GM19452 (cell line): Measurements from ENCODE around the gene CFAP69.

ENCODE experiments used
- ATAC-seq: cut with Tn5 transposase; IDR thresholded peaks from one replicate; pipeline ENCODE4 v1.9.1; 2021; ENCODE audit not compliant: unreplicated experiment

CFAP69 gene, protein sequence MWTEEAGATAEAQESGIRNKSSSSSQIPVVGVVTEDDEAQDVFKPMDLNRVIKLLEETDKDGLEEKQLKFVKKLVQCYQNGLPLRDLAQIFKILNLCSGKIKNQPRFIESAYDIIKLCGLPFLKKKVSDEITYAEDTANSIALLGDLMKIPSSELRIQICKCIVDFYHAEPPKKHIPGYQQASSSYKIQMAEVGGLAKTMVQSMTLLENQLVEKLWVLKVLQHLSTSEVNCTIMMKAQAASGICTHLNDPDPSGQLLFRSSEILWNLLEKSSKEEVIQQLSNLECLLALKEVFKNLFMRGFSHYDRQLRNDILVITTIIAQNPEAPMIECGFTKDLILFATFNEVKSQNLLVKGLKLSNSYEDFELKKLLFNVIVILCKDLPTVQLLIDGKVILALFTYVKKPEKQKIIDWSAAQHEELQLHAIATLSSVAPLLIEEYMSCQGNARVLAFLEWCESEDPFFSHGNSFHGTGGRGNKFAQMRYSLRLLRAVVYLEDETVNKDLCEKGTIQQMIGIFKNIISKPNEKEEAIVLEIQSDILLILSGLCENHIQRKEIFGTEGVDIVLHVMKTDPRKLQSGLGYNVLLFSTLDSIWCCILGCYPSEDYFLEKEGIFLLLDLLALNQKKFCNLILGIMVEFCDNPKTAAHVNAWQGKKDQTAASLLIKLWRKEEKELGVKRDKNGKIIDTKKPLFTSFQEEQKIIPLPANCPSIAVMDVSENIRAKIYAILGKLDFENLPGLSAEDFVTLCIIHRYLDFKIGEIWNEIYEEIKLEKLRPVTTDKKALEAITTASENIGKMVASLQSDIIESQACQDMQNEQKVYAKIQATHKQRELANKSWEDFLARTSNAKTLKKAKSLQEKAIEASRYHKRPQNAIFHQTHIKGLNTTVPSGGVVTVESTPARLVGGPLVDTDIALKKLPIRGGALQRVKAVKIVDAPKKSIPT

DNA sequence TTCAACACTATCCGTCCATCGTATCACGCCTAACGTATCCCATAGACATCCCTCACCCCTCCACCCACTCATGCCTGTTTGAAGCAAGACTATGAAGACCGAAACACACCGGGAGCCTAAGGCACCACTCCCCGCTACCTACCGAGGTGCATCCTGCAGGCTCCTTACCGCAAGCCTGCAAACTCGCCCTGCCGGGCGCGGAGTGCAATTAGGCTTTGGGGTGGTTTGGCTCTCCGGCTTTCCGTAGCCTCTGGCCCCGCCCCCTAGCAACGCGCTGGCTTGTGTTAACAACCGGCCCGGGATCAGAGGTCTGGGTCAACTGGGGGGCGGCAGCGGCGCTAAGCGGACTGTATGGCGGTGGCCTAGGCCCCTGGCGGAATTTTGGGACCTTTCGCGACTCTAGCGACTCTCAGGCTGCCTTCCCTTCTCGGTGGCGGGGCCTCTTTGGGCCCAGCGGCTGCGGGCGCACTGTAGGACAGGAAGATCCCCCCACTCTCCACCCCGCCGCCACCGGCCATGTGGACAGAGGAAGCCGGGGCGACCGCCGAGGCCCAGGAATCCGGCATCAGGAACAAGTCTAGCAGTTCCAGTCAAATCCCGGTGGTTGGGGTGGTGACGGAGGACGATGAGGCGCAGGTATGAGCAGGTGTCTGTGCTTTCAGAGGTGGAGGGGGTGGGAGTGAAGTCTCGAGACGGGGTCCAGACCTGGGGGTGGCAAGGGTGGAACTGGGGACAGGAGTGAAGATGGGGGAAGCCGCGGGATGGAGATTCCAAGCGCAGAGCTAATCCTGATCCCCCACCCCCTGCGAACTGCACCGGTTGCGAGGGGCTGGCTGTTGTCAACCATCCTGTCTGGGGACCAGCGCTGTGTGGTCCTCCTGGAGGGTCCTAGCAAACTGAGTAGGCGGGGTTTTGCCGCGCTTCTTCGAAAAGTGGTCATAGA lies at the start of gene CFAP69:
TSS of gene CFAP69 (plus strand) at position 266 of the 943 bp plus-strand sequence. CDS start at position 517, 251 bp downstream.
- ATAC-seq, result peak; percentile 86

DNA sequence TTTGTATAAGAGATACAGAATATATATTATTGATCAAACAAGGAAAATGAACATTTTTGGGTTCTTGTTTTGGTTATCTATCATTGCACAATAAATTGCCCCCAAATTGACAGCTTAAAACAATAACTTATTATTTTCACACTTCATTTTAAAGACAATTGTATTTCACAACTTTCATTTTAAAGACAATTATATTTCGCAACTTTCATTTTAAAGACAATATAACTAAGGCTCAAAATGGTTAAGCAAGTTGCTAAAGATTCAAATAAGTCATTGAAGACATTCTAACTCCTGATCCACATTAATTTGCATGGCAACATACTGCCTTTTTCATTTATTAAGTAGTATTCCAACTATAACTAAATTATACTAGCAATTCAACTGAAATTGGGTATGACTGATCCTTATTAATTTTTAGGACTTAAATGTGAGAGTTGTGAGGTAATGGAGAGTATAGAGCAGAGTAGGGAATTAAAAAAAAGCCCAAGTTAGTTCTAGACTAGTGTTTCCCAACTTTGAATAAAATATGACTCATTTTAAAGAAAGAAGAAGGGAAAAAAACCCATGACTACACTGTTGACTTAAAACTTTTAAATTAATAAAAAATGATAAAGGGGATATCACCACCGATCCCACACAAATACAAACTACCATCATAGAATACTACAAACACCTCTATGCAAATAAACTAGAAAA lies 43.3 kb upstream of the CFAP69 start:
- ATAC-seq, result no peak

DNA sequence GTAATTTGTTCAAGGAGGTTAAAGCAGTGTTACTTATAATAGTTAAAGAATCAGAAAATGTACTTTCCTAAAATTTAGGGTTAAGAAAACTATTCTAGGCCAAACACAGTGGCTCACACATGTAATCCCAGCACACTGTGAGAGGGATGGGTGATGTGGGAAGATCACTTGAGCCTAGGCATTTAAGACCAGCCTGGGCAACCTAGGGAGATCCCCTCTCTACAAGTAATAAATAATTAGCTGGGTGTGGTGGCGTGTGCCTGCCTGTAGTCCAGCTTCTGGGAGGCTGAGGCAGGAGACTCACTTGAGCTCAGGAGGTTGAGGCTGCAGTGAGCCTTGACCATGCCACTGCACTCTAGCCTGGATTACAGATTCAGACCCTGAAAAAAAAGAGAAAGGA lies 37.0 kb upstream of the CFAP69 start:
- ATAC-seq, result no peak

DNA sequence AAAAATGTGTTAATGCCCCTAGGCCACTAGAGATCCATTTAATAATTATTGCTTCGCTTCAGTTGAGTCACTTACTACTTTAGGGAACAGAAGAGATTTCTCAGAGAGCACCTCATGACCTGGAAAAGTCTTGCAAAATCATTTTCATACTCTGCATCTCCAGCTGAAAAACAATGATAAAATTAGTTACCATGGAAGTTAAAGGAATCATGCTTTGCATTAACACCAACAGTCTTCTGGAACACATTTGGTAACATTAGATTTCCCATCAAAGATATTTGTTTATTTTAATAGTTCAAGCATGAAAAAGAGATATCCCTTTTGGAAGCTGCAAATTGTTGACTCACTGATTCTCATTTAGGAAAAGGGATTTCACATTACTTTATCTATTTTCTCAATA lies 35.2 kb upstream of the CFAP69 start:
- ATAC-seq, result no peak

DNA sequence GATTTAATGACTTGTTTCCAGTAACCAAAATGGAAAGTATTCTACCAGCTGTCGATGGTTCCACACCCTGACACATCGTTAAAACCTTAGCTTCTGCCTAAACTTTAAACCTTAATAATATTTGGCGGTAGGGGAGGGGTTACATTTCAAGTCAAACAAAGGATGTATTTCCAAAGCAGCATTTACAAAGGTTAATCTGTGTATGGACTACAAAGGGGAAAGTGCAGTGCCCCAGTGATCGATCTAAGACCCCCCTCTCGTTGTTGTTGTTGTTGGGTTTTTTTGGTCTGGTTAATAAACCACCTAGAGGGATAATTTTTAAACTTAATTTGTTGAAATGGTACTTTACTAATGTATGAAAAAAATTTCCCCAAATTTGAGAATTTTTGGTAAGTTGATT lies 34.5 kb upstream of the CFAP69 start:
- ATAC-seq, result no peak

DNA sequence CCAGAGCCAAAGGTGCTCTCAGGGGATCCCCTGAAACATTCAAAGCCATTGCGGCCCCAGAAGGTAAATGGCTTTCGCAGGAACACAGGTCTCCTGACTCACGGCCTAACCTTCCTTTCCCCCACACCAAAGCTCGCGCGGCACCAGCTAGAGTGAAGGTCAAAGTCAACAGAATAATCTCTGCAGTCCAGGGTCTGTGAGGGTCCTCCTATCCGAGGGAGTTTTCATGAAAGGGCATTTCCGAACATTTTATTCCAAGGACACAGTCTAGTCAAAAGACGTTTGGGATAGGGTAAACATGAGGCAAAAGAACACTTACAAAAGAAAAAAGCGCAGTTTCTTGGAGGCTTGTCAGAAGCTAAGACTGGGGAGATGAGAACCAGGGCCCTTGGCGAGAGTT lies 34.0 kb upstream of the CFAP69 start:
- ATAC-seq, result peak; percentile 3

DNA sequence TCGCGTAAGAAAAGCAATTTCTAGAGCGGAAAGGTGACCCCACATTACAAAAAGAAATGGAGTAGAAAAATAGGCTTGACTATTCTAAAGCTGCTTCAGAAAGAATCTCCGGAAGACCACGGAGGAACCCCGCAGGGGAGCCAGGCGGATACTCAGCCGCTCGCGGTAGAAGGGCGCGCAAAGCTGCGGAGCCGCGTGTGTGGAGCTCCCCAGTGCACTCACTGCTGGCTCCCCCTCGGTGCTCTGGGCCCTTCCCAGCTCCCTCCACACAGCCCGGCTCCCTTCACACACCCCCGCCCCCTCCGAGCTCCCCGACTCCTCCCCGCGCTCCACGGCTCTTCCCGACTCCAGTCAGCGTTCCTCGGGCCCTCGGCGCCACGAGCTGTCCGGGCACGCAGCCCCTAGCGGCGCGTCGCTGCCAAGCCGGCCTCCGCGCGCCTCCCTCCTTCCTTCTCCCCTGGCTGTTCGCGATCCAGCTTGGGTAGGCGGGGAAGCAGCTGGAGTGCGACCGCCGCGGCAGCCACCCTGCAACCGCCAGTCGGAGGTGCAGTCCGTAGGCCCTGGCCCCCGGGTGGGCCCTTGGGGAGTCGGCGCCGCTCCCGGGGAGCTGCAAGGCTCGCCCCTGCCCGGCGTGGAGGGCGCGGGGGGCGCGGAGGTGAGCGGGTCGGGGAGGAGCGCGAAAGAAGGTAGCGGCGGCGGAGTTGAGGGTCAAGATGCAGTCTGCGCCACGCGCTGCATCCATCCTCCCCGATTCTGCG lies 33.4 kb upstream of the CFAP69 start, which contains the start of gene STEAP2:
TSS of gene STEAP2 (plus strand) at position 350 of the 758 bp plus-strand sequence. CDS start 13,343 bp downstream, outside the sequence.
- ATAC-seq, result peak; percentile 92

DNA sequence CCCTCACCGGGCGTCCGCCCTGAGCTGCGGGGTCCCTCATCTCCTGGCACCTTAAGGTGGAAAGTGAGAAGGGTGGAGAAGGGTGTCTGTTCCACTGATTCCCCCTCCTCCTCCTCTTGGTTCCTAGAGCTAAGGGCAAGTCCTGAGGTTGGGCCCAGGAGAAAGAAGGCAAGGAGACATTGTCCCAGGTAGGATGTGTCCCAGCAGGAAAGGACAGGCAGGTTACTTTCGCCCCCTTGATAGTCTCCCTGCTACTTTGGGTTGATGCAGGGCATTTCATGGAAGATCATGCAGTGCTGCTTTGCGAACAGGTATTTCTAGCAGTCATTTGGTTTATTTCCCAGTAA lies 32.9 kb upstream of the CFAP69 start:
- ATAC-seq, result no peak

DNA sequence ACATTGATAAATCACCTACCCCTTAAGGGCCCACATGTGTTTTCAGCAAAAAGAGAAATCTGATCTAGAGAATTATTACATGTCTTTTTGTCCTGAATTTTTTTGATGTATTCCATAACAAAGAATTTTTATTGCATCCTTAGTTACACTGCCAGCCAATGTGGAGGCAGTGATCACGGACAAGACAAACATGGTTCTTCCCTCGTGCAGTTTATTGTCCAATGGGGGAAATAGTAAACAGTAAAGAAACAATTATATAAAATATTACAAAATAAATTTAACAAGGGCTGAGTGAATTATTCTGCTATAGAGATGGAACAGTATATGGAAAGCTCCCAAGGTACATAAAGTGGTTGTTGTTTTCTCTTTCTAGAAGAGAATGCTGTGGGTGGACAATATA lies 31.5 kb upstream of the CFAP69 start:
- no peak for ATAC-seq

DNA sequence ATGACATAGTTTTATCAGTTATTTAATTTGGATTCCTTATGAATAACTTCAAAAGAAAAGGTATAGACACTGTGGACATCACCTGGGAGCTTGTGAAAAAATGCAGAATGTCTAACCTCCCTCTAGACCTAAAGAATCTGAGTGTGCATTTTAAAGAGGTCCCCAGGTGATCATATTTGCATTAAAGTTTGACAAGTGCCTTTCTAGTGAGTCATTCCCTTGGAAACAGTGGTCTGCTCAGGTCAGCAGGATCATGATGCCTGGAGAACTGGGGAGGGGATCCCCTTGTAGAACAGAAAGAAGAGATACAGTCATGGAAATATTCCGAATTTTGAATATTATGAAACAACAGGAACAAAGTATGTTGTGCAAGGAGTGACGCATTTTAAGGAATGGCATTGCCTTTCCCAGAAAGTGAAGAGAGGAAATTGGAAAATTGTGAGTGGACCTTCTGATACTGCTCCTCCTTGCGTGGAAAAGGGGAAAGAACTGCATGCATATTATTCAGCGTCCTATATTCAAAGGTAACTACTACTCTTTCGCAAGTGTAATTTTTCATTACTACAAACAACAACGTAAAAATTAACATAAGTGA lies 28.8 kb upstream of the CFAP69 start:
- ATAC-seq, result no peak

DNA sequence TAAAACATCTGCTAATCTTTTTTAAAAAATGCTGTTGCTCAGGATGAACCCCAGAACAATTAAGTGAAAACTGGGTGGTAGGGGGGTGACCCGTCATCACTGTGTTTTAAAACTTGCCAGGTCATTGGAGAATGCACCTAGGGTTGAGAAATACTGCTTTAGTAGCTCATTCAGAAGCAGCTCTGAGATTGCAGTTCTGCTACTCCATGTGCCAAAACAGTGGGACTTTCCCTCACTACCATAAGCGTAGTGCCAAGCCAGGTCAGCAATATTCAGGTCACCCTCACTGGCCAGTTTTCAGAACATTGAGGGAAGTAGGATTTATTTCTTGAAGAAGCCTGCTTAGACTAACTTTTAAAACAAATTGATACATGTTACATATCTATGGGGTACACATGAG lies 28.2 kb upstream of the CFAP69 start:
- ATAC-seq, result no peak

DNA sequence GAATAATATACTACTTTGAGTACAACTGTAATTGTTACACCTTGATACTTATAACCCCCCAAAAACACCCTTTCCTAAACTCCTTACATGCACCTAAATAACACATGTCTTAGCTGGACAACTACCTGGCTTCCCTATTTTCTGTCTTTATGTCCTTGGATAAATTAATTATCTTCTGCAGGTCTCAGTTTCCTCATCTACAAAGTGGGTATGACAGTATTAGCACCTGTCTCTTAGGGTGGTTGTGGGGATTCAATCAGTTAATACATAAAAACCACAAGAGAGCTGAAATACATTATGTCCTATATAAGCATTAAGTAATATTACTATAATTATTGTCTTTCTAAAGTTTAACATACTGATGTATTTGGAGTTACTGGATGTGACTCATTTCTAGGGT lies 22.6 kb upstream of the CFAP69 start:
- ATAC-seq, result no peak

DNA sequence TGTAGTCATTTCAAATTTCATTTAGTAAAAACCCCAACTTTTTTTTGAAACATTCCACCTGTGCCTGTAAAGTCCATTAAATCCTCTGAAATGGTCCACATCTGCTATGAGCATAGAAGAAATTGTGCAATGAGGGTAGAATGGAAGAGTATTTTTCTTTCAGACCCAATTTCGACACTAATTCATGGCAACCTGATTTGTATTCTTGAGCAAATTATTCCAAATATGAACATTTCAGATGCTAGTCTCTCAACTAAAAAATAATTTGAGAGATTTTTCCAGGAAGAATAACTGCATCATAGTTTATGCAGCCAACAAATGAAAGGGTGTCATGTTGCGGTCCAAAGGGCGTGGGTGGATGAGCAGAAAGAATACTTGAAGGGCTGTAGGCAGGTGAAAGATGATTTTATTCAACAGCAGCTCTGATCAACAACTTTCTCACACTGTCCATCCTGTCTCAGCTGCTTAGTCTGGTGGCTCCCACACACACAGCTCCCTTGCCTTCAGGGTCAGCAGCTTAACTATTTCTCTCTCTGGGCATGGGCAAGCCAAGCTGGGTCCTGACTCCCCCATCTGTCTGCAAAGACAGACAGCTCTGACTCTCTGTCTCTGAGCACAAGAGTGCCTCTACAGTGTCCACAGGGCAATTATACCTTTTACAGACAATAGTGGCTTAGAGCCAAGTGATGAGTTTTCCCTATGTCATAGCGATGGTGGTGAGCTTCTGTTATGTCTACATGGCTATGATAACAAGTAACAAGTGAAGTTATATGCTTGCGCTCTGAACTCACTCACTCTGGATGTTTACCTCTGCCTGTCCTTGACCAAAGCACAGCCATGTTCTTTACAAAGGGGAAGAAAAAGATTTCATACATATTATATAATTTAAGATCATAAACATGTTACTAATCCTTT lies 21.9 kb upstream of the CFAP69 start:
- no peak for ATAC-seq

DNA sequence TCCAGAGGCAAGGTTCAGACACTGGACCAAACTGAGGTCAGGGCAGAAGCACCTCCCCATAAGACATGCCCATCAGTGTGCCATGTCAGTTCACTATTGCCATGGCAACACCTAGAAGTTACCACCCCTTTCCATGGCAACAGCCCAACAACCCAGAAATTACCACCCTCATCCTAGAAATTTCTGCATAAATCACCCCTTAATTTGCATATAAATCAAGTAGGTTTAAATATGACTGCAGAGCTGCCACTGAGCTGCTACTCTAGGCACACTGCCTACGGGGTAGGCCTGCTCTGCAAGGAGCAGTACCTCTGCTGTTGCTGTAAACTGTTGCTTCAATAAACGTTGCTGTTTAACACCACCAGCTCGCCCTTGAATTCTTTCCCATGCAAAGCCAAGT lies 20.8 kb upstream of the CFAP69 start:
- no peak for ATAC-seq

DNA sequence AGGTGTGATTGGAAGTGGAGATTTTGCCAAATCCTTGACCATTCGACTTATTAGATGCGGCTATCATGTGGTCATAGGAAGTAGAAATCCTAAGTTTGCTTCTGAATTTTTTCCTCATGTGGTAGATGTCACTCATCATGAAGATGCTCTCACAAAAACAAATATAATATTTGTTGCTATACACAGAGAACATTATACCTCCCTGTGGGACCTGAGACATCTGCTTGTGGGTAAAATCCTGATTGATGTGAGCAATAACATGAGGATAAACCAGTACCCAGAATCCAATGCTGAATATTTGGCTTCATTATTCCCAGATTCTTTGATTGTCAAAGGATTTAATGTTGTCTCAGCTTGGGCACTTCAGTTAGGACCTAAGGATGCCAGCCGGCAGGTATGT lies 19.8 kb upstream of the CFAP69 start:
- ATAC-seq, result no peak

DNA sequence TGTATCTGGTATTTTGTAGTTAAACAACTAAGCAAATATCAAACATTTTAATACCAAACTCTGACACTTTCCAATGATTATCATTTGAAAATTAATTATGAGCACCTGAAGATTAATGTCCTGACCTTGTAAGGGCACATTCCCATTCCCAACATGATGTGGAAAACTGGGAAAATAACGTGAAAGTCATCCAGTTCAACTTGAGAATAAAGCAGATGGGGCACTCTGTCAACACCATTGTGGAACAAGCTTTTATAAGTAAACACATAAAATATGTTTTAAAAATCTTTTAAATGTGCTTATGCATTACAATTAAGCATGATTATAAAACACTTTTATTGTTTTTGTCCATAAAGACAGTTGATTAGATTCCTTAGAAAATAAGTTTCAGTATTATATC lies 19.4 kb upstream of the CFAP69 start:
- ATAC-seq, result no peak

DNA sequence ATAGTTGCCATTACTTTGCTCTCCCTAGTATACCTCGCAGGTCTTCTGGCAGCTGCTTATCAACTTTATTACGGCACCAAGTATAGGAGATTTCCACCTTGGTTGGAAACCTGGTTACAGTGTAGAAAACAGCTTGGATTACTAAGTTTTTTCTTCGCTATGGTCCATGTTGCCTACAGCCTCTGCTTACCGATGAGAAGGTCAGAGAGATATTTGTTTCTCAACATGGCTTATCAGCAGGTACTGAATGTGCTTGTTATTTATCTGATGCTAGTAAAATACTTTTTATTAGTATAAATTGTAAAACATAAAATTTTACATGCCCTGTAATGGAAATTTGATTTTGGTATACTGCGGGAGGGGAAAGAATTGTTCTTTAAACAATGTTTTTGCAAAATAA lies 17.7 kb upstream of the CFAP69 start:
- ATAC-seq, result no peak

DNA sequence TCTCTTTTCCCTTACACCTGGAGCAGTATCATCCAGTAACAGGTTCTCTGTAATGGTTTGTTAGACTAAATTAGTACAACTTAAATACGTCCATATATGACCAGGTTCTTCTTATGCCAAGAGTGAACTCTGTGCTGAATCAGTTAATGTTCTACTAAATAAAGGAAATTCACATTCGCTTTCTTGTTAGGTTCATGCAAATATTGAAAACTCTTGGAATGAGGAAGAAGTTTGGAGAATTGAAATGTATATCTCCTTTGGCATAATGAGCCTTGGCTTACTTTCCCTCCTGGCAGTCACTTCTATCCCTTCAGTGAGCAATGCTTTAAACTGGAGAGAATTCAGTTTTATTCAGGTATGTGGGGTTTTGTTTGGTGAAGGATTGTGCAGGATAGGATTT lies 15.3 kb upstream of the CFAP69 start:
- no peak for ATAC-seq
